Dedifferentiated amniotic fluid mesenchymal stem cell (primary cell): ENCODE measurements around the gene RBM34.

Experiments
- DNase-seq: peaks from one replicate; pipeline ENCODE4 v3.0.0-alpha.2; 2016; ENCODE audit errors: extremely low spot score

RBM34 gene

DNA sequence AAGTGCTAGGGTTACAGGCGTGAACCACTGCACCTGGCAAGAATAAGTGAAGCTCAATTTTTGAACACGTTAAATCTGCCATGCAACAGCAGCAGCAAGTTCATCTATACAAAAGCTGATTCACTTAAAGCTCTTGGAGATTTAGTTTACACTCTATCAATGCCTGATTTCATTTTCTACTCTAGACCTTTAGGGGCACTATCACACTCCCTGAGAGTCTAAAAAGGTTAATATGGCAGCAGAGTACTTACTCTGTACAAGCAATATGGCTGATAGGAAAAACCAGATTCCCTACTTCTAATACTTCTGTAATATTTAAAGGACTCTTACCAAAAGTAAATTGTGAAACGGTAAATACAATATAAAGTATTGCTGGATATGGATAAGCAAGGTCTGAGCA is 4.8 kb downstream of the RBM34 start:
- no peak for DNase-seq

DNA sequence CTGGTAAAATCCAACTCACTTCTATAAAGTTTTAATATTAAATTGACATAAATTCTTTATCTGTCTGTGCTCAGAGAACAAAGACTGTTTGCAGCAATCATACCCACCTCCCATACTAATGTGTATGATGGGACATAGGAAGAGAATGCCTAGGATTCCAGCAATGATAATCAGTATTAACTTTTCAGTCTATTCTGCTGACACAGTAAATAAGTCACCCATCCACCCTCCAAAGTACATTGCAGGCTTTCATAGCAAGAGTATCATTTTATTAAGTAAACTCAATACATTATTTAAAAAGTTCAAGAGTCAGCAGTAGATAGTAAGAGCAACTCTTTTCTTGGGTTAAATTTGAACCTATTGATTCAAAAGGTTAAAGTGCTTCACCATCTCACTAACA is 8.8 kb downstream of the RBM34 start:
- no peak for DNase-seq

DNA sequence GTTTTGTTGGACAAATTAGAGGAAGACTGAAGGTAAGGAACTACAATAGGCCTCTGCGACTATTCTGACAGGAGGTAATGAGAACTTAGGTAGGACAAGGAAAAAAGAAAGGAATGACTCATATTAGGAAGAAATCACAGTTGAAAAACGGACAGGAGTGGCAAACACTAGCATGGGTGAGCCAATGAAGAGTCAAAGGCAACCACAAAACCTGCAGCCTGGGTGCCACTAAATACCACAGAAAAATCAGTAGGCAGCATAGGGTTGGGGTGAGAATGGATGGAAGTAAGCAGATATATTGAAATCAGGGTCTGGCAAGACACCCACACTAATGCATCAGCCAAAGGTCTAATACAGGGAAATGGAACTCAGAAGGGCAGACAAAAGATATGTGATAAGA is 10.0 kb downstream of the RBM34 start:
- no peak for DNase-seq

DNA sequence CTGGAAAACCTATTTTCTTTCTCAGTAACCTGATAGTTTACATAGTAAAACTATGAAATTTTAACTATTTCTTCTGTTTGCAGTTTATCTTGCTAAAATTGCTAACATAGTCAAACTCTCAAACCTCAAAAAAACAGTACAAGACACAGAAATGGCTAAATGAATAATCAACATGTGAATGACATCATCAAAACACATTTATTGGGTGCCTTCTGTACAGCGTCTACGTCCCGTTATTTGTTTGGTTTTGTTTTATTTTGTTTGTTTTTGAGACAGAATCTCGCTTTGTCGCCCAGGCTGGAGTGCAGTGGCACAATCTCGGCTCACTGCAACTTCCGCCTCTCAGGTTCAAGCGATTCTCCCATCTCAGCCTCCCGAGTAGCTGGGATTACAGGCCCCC is 11.2 kb downstream of the RBM34 start:
- no peak for DNase-seq

DNA sequence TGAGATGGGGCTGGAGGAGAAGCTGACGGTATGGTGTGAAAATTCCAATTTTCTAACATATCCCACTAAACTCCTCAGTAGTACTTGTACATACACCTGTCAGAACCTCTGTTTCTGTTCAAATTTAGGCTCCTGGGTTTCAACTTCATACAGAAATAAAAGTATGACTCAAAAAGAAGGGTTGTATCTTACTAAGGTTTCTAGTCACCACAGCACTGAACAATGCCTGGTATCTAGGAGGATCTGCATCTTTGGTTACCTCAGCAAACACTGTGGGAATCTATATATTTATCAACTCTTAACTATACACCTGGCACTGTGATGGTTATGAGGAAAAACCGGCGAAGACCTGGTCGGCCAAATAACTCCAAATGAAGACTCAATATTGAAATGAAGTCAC is 13.8 kb downstream of the RBM34 start:
- no peak for DNase-seq

DNA sequence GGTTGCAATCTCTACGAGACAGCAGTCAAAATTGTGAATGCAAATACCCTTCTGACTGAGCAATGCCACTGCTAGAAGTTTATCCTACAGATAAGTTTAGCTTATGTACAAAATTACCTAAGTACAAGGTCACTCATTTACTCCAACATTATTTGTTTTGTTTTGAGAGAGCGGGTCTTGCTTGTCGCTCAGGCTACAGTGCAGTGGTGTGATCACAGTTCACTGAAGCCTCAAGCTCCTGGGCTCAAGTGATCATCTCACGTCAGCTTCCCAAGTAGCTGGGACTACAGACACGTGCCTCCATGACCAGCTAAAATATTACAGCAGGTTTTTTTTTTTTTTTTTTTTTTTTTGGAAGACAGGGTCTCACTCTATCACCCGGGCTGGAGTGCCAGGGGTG is 15.4 kb downstream of the RBM34 start:
- no peak for DNase-seq

DNA sequence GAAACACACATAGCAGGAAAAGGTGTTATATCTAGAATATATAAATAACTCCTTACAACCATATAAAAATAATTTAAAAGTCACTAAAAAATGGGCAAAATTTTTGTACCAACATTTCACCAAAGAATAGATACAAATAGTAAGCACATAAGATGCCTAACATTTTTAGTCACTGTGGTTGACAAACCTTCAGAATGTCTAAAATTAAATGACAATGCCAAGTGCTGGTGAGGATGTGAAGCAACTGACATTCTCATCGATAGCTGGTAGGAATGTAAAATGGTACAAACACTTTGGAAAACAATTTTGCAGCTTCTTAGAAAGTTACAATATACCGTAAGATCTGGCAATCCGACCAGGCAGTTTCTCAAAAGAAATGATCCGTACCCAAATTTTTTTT is 18.1 kb downstream of the RBM34 start:
- no peak for DNase-seq

DNA sequence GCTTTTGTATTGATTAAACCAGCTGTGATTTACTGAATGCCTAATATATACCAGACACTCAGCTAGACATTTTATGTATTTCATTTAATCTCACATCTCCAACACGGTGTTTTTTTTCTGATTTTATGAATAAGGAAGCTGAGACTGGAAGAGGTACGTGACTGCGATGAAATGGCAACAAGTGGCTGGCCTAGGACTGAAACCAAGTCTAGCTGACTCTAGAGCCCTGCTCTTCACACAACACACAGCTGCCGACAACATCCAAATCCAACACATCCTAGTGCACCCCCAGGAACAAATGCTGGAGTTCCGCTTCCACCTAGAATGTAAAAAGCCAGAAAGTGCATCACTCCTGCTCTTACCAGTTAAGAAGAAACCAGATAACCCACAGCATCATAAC is 21.7 kb downstream of the RBM34 start:
- DNase-seq, result no peak

DNA sequence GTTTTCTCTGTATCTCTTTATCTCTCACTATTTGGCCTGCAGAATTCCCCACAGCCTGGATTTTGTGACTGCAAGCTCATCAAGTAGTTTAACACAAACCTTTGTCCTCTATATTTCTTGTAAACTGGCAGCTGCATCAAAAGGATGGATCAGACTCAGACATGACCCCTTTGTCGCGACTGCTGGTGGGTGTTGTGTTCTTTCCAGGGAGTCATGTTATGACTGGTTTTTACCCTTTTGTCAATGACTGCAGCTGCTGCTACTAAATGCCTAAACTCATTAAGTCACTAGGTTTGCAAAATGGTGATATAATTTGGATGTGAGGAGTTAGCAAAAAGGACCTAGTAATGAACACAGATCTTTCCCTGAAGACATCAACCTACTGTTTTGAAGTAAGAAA is 22.2 kb downstream of the RBM34 start:
- no peak for DNase-seq

DNA sequence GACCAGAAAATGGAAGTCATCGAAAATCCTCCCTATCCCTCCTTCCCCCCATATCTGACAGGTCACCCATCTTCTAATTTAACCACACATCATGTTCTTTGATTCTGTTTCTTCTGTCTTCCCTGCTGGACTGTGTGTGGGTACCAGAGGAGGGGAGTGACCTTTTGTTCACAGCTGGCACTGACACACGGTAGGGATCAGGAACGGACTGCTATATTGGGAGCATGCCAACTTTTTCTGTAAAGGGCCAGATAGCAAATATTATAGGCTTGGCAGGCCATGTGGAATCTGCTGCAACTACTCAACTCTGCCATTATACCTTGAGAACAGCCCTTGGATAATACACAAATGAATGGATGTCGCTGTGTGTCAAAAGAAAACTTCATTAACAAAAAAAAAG is 24.9 kb downstream of the RBM34 start:
- no peak for DNase-seq

DNA sequence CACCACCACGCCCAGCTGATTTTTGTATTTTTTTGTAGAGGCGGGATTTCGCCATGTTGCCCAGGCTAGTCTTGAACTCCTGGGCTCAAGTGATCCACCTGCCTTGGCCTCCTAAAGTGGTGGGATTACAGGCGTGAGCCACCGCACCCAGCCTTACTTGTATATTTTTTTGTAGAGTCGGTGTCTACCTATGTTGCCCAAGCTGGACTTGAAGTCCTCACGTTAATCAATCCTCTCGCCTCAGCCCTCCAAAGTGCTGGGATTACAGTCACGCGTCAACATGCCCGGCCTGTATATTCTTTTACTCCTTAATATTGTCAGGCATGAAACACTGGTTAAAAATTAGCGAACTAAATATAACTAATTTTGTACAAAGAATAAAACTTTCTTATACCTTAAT is 26.9 kb downstream of the RBM34 start:
- DNase-seq, result no peak

GRCh38 chr1:235133086-235133485 is 28.0 kb downstream of the RBM34 start:
- no peak for DNase-seq

- no peak for DNase-seq
These were observed 29.1 kb downstream of the RBM34 start for GRCh38 chr1:235131961-235132360.

- no peak for DNase-seq
These were observed 30.2 kb downstream of the RBM34 start for GRCh38 chr1:235130766-235131270.

GRCh38 chr1:235129774-235130570 is 31.1 kb downstream of the RBM34 start:
- DNase-seq, result no peak

DNA sequence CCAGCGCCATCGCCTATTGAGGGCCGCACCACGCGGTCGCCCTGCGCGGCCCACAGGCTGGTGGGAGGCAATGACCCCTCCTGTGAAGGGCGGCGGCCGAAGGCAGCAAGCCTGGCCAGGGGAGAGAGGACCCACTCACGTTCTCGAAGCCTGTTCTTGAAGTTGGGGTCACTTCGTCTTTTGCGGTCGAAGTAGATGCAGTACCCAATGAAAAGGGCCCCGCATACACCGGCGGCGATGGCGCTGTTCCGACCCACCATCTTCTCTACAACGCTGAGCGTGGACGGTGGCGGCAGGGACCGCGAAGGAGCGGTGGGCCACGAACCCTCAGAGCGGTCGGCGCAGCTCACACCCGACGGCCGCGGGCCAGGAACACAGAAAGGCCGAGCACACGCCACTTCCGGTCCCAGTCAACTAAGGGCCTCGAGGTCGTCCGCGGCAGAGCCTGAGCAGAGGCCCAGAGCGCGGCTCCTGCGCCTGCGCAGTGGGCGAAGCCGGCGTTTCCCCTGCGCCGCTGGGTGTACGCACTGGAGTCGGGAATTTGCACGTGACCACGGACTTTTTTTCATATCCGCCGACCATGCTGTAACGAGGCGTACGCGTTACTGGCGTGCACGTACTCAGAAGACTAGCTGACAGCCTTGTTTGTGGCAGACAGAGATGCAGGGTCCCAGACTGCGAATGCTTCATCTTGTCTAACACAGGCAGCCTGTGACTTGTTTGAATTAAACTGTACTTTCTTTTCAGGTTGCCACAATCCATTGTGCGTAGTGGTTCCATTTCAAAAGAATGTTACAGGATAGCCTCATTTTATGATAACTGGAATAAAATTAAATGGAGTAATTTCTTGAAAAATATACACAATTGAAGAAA is 32.4 kb downstream of the RBM34 start, which contains the start of gene TOMM20:
TOMM20 (minus strand) TSS at position 382 of the 873 bp plus-strand sequence; CDS start at position 260, 122 bp downstream.
- peak; percentile 98 for DNase-seq

DNA sequence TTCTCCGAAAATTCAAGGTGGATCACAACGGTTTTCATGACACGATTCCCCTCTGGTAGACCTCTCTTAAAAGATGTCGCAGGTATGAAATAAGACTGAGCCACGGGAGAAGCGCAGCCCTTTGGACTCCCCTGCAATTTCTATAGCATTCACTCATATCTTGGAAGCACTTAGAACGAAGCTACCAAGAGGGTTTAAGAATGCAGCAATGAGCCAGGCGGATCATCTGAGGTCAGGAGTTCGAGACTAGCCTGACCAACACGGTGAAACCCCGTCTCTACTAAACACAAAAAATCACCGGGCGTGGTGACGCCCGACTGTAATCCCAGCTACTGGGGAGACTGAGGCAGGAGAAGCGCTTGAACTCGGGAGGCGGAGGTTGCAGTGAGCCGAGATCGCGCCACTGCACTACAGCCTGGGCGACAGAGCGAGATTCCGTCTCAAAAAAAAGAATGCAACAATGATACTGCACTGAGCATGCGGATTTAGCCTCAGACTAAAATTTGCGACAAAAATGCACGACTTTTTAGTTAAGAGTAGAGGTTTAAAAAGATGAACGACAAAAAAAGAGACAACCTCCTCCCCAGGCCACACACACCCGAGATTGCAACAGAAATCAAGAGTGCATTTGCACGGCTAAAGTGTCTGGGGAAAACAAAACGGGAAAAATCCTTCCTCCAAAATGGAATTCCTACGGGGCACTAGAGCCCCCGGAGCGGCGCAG is 33.2 kb downstream of the RBM34 start:
- peak; percentile 15 for DNase-seq

DNA sequence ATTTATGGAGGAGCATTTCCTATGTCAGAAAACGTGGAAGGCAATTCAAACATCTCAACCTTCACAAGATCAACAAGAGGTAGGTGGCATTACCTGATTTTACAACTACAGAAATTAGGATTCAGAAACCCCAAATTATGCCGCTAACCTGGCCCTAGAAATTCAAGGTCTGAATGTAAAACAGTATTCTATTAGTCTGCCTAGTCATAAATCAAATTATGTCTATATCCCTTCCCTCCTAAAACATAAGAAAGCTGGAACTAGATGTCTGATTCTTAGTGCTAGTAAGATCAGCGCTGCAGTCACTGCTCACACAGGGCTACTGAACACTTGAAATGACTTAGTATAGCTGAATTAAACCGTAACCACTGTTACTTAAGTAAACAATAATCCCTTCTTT is 33.8 kb downstream of the RBM34 start:
- no peak for DNase-seq

DNA sequence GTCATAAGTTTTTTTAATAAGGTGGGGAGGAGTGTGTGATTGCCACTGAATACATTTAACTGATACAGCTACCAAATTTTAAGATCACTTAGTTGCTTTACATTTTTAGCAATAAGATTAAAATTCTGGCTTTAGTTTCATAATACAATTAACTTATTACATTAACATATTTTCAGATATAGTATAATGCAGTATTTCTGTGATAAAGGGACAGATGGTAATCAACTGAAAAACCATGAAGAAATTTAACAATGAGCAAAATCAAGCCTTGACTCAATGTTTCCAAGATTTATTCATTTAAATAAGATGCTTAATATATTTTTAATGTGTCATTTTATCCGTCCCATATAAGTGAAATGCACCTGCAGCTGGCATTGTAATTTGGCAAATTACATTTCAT is 36.4 kb downstream of the RBM34 start:
- DNase-seq, result no peak

GRCh38 chr1:235124111-235124510 is 36.9 kb downstream of the RBM34 start:
- DNase-seq, result no peak

DNA sequence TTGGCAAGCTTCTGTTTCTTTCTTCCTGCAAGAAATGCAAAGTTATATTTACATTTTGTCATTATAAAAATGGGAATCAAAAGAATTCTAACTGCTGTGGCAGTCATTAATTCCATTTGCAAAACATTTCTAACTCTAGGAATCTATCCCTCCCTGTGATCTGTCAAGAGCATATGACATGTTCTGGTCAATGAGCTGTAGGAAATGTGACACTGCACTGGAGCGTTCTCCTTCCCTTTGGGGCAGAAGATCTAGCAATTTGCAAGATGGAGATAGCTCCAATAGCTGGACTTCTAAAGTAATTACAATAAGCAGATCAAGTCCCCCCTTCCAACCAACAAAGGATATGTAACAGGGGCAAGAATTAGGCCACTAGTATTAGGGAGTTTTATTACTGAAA is 38.7 kb downstream of the RBM34 start:
- DNase-seq, result no peak
